Activated CD4-positive, alpha-beta T cell treated with anti-CD3 and anti-CD28 coated beads for 24 hours (primary cell): ENCODE data around the gene KLK15.
A peak's percentile ranks its signal among the peaks of the same experiment; 100 is the strongest.
"Not testable (repeated sequence)": the region's sequence is repeated elsewhere in the genome, so short reads cannot be mapped to it uniquely, and the experiment has no call there.

Experiments used
- DNase-seq, 2 donors: peaks; one replicate each; pipeline ENCODE4 v3.0.0-alpha.2; 2020; ENCODE audit warnings: low read depth in 2 of 2

KLK15 gene

DNA sequence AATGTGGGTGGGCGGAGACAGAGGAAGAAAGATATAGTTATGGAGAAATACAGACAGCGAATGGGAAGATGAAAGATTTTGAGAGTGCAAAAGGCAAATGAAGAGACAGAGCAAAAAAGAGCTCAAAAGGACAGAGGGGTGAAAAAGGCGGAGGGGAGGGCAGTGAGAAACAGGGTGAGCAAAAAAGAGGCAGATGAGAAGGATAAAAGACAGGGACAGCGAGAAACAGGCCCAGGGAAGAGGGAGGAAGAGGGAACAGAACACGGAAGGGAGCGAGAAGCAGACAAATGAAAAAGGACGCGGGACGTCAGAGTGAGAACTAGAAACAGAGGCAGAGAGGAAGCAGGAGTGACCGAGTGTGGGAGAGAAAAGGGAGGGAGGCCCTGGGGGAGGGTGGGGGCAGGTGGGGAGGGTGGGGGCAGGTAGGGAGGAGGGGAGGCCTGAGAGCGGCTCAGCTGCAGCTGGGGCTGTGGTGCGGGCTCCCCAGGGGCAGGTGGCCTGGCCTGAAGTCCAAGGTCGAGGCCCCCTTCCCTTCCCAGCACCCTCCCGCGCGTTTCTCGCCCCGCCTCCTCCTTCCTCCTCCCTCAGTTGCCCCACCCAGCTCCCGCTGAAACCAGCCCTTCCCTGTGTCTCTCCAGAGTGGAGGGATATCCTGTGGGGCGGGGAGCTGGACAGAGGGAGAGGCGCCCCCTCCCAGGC lies 12.7 kb downstream of the KLK15 start:
- no peak for DNase-seq

DNA sequence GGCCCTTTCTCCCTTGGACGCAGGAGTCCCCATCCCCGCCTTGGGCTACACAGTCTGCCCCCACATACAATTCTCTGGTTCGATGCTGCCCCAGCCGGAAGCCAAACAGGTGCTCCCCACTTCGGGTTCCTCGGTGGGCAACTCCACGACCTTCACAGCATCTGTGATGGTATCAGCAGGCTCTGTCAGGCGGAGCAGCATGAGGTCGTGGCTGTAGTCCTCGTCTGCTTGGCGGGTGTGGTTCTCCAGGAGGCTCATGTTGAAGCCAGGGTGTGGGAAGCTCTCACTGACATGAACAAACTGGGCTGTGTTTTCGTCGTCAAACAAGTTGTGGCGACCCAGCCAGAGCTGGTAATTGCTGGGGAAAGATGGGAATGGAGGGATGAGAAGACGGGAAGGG lies 13.3 kb downstream of the KLK15 start:
- DNase-seq, result no peak

DNA sequence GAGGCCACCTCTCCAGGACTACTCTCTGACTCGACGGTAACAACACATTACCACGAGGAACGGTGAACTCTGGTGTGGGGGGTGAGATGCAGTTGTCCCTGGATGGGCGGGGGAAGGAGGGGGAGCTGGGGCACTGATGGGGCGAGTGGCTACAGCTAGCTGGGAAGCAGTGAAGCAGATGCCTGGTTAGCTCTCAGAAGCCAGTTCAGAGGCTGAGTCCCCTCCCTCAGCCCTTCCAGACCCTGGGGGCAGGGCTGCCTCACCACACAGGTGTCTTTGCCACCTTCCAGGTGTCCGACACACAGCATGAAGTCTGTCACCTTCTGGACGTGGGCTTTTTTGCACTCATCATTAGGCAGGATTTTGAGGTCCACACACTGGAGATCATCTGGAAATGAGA lies 13.7 kb downstream of the KLK15 start:
- no peak for DNase-seq

DNA sequence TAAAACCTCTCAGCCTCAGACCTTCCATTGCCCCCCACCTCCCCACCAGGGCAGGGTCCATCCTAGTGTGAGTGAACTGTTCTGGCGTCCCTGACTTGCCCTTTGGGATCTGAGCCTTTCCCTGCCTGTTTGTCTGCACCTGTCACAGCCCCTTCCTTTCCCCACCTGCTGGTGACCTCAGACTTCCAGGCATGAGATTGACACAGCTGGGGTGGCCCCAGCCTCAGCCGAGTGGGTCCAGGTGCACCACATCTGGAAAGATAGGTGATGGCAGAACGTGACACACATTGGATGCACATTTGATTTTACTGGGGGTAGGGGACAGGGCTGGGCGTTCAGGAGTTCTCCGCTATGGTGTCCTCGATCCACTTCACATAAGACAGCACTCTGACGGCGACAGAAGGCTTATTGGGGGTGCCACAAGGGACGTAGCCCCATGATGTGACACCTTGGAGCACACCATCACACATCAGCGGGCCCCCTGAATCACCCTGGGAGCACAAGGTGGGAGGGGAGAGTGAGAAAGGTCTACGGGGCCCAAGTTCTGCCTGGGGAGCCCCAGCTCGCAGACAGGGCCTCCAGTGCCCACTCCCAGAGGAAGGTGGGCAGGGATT lies 14.4 kb downstream of the KLK15 start:
- DNase-seq, result no peak

DNA sequence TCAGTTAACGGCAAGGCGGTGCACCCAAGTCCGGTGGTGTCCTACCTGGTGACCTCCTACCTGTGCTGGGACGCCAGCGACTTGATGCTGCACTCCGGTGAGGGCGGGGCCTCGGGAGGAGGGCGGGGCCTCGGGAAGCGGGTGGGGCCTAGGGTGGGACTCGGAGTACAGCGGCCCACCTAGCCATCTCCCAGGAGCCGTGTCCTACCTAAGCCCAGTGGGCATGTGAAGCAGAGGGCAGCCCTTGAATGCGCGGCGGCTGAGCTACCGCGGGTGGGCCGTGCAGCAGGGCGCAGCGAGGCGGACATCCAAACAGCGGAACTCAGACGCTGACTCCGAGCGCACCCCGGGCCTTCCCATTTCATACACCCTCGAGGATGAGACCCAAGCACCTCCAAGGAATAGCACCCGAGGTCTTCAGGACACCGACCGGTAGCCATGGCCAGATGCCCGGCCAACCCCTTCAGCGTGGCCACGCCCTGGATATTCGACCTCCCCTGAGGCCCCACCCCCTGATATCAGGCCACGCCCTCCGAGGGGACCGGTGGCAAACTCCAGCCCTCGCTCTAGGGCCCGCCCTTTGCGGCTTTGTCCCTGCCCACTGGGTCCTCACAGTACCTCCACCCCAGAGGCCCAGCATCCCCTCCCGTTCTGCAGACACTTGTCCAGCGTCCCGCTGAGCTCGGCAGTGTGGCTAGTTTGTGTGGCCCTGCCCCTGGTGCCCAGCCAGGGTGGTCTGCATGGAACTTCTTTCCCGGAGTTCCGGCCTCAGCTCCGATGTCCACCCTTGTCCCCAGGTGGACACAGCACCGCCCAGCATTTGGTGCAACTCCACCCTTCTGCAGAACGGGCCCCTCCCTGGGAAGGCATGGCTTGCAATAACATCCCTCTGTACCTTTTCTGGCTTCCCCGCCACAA lies 15.2 kb downstream of the KLK15 start:
- no peak for DNase-seq

DNA sequence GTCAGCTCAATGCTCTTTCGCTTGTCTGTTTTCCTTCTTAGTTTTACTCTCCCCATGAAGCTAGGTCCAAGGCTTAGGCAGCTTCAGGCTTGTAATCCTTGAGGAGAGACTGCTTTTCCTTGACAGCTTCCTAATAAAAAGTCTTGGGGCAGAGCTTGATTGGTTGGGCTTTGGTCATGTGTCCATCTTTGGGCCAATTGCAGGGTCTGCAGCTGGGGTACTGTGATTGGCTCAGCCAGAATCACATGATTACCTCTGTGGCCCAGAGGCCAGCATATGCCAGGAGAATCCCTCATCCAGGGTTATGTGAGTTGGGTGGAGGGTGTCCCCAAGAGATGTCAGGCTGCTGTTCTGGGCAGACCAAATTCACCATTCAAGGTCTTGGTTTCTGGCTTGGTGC lies 17.9 kb downstream of the KLK15 start:
- DNase-seq, result no peak

DNA sequence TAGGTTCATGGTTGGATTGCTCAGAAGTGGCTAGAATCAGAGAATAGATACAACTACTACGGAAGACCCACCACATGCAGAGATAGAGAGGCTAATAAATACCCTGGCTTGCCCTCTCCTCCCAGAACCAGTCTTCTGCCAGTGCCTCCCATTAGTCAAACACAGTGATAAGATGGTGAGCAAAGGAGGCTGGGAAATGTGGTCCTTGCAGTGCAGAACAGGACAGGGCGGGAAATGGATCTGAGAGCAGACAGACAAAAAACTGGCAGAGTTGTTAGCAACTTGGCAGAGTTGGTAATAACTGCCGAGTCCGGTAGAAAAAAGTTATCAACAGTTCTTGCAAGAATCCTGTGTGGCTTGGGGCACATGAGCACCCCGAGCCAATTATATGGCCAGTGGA lies 18.5 kb downstream of the KLK15 start:
- DNase-seq, result no peak

DNA sequence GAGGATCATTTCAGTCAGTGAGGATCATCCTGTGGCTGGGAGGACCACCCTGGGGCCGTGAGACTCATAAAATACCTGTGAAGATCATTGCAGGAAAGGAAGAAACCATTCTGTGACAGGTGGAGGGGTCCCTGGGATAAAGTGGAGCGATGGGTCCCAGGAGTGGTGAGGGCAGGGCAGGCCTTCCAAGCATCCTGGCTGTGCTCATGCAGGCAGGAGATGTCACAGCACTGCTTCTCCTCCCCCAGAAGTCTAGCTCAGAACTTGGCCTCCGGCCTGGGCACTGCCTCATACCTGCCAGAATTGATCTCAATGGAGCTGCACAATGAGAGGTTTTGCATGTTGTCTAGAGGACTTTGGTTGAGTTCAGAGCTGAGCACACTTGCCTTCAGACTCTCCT lies 20.9 kb downstream of the KLK15 start:
- no peak for DNase-seq

DNA sequence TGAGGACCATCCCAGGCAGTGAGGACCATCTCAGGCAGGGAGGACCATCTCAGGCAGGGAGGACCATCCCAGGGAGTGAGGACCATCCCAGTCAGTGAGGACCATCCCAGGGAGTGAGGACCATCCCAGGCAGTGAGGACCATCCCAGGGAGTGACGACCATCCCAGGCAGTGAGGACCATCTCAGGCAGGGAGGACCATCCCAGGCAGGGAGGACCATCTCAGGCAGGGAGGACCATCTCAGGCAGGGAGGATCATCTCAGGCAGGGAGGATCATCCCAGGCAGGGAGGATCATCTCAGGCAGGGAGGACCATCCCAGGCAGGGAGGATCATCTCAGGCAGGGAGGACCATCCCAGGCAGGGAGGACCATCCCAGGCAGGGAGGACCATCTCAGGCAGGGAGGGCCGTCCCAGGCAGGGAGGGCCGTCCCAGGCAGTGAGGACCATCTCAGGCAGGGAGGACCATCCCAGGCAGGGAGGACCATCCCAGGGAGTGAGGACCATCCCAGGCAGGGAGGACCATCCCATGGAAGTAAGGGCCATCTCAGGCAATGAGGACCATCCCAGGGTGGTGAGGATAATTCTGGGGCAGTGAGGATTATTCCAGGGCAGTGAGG lies 21.6 kb downstream of the KLK15 start:
- DNase-seq, result not testable (repeated sequence)

DNA sequence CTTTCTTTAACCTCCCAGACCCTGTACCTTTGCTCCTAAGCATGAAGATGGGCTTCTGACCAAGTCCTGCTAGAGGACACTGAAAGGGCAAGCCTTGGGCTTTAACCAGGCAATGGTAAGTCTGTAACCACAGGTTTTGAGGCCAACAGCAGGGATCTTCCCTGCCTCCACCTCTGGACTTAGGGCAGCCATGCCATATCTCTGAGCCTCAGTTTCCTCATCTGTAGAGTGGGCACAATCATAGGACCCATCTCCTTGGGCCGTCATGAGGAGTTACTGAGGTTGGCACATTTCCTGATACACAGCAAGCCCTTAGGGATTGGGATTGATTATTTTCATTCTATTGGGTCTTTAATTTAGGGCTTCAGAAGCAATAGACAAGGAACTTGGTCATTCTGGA lies 24.5 kb downstream of the KLK15 start:
- no peak for DNase-seq

DNA sequence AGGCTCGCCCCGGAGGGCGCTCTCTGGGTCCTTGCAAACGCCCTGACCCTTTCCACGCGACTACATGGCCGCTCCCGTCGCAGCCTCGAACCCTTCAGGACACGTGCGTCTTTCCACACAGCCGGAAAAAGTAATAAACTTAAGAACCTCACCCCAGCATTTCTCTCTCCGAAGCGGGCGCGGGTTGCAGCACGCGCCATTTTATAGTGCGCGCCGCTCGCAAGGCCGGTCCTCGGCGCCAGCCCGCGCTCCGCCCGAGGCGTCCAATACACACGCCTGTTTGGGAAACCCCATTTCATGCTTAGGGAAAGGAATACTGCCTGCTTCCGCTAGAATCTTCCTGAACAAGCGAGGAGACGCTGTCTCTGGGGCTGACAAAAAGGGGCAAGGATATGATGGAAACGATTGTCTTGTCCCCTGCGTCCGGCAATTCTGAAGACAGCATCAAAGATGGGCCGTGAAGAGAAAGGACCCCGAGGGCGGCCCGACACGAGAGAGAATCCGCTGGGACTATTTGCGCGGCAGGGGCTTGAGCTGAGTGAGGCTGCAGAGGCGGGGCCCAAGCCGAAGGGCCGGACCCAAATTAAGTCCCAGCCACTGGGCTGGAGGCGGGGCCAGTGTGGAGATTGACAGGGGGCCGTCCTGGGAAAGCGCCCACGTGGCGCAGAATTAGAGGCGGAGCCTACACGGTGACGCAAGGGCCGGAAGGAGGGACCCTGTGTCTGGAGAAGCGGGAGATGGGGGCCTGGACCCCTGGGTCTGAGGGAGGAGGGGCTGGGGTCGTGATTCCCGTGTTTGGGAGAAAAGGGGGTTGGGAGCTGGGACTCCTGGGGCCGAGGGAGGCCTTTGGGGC lies 28.7 kb downstream of the KLK15 start:
- peak; percentile 97 to 98 for DNase-seq

DNA sequence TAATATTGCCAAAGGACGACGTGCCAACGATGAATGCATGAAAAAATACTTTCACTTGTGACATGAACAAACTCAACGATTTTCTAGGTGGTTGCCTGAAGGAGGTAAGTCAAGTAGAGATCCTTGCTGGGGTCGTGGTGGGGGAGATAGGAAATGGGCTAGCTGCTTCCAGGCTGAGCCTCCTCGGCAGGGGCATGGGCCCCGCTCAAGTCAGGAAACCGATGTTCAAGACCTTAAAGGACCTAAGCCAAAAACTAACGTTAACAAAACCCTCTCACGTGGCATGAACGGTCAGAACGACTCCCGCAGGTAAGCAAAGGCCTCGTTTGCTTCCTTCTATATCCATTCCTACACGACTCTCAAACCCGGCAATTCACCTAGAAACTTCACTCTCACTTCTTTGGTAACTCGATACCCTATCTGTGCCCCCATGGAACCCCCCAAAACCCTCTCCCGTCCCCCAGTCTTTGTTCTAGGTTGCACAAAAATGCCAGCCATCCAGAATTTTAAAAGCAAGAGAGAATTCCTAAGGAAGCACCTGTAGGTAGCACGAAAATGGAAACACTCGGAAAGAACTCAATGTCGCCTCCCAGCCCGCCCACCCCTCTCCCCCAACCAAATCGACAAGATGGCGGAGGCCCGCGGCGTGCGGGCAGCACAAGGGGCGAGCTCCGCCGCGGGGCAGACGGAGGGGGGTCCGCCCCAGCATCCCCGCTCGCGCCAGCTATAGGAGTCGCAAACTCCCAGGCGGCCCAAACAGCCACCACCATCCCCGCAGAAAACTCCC lies 29.5 kb downstream of the KLK15 start:
- no peak for DNase-seq

DNA sequence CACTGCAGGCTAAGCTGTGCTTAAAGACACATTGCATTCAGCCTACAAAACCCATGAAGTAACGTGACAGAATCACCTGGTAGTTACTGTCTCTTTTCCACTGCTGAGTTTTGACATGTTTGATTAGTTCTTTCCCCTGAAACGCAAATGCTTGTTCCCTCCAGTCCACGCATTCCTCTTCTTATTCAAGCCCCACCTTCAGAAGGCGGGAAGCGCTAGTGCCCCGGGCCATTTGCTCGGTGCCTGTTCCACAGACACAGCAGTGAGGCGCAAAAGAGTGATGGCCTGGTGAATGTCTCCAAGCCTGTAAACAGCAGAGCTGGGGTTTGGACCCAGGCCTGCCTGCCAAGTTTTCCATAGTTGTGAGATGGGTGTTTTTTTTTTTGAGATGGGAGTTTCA lies 32.3 kb downstream of the KLK15 start:
- no peak for DNase-seq

DNA sequence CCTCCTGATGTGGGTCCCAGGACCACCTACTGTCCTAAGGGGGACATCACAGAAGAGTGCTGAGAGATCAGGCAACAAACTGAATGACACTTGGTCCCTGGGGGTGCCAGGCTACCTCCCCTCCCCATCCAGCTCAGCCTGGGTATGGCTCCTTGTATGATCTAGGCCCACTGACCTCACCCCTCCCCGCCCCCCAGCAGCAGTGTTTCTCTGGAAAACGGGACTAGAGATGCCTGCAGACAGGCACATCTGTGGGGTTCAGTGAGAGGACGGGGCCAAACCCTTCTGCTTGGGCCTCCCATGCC lies 33.9 kb downstream of the KLK15 start:
- DNase-seq, result no peak

DNA sequence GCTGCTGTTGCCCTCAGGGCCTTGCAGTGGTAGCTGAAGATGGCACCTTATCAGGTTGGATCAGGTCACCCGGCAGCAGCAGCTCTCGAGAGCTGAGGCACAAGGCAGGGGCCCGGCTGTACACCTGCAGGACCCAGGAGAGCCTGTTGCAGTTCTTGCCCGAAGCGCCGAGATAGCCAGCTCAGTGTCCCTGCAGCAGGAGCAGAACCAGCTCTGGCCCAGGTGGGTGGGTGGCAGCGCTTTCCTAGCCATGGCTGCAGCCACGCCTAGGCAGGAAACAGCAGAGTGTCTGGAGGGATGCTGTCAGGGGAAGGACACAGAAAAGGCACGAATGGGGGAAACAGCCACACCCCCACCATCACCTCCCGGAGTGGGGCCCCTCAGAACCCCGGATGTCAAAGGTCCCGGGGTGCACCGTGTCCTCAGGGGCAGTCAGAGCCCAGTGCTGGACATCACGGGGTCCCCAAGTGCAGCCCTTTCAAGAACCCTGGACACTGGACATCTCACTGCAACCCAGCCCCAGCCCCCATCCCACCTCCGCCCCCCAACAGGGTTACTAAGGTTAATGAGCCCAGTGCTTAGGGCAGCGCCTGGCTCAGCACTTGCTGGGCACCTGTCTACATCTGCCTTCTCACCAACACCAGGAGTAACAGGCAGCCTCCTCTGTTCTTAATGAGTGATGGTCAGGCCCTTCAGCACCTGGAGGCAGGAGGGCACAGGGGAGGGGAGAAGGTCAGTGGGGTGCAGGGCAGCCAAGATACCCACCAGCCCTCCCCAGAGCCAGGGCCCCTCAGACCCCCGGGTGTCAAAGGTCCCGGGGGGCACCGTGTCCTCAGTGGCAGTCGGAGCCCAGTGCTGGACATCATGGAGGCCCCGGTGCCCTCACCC lies 34.5 kb downstream of the KLK15 start:
- DNase-seq, result no peak

DNA sequence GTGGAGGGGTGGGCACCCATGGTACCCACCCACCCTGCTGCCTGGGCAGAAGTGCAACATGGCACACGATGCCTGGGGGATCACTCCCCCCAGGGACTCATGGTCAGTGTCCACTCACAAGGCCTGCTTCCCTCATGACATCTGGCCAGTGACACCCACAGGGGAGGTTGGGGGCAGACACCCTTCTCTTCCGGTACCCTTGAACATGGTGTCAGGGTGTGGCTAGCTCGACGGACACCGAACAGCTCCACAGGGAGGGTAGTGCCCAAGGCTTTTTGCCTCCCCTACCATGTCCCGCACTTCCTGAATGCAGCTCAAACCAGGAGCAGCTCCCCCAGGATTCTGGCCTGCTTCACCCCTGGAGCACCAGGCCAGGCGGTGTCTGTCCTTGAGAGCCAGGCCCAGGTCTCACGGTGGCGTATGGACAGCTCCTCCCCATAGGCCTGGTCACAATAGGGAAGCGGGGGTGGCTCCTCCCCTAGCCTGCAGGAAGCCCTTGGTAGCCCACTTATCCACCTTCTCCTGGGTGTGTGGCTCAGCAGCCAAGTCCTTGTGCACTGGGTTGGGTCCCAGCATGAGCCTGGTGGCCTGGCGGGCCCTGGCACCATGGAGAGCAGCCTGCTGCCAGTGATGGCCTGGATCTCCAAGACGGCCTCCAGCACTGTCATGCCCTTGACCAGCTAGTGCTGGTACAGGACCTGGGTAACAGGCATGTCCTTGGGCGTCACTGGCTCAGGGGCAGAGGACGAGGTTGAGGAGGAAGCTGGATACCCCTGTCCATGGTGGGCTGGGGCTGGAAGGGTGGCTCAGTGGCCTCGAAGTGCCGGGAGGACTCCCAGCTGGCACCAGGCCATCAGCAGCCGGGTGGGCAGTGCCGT lies 35.4 kb downstream of the KLK15 start:
- DNase-seq, result no peak

DNA sequence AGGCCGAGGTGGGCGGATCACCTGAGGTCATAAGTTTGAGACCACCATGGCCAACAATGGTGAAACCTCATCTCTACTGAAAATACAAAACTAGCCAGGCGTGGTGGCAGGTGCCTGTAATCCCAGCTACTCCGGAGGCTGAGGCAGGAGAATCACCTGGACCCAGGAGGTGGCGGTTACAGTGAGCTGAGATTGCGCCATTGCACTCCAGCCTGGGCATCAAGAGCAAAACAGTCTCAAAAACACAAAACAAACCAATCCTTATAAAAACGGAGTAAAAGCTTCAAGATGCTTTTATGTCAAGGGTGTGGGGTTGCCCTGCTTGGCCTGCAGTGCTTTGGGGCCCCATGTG lies 36.0 kb downstream of the KLK15 start:
- DNase-seq, result no peak

DNA sequence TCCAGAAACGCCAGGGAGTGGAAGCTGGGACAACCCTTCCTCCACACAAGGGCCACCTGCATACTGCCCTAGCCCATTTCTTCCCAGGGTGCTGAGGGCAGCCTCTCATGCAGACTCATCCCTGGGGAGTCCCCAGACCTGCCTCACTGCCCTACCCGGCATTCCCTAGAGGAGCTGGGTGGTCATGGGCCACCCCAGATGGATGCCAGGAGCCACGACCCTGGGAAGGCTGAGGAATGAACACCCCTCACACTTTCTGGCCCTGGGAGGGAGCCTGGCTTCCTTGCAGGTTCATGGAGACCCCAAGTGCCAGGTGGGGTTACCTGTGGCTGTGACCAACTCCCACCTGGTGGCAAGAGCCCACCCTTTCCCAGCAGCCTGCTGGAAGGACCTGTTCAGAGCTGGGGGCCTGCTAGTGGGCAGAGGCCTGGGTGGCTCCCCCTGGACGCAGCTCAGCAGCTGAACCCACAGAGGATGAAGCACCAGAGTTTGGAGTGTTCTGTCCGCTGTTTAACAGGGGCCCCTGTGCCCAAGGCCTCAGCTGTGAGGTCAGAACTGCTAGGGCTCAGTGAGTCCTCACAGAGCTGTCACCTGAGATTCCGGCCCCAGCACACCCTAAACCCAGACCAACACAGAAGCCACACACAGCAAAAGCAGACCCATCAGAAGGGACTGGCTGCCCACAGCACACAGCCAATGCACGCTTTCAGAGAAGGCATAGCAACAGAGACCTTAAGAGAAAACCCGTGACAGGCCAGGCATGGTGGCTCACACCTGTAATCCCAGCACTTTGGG lies 36.5 kb downstream of the KLK15 start:
- DNase-seq, result no peak
